Measurements from ENCODE around the gene ZNF84. TPM values are rescaled to one million over a fixed set of nuclear protein-coding genes. Genes with fewer than 3 reads are reported as not detected.

Gene ZNF84
- total and polyA plus RNA-seq, 9 of the 15 experiments (the other 6 are each of a cell fraction or from before 2014, with no cell fraction given) = 8.8 to 24.3 (median 12.1) TPM

DNA sequence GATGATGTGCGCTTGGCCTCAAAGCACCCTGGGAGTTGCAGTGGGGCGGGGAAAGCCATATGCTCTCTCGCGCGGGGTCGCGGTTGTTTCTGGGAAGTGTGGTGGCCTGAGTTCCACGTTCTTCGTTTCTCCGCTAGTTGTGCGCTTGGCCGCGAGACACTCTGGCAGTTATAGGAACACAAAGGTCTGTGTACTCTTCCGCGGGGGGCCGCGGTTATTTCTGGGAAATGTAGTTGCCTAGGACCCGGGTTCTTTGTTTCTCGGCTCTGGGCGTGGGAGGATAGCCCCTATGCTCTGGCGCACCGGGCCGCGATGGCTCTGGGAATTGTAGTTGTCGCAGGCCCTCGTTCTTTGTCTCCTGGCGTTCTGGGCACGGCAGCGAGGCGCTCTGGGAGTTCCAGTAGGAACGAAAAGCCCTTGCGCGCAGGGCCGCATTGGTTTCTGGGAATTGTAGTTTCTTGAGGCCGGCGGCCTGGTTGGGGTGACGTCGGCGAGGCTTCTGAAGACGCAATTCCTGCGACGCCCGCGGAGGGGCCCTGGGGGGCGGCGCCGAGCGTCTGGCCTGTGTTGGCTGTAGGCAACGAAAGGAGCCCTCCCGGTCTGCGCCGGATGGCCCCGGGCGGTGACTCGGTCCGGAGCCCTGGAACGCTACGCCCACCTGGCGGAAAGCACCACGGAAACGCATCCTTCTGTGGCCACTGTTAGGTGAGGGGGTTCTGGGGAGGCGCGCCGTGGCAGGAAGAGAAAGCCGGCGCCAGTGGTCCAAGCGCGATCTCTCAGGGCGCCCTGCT, 43.3 kb downstream of the ZNF84 start, which contains the start of gene ZNF140 (continued):
- TF ChIP-seq, protein P1, sequence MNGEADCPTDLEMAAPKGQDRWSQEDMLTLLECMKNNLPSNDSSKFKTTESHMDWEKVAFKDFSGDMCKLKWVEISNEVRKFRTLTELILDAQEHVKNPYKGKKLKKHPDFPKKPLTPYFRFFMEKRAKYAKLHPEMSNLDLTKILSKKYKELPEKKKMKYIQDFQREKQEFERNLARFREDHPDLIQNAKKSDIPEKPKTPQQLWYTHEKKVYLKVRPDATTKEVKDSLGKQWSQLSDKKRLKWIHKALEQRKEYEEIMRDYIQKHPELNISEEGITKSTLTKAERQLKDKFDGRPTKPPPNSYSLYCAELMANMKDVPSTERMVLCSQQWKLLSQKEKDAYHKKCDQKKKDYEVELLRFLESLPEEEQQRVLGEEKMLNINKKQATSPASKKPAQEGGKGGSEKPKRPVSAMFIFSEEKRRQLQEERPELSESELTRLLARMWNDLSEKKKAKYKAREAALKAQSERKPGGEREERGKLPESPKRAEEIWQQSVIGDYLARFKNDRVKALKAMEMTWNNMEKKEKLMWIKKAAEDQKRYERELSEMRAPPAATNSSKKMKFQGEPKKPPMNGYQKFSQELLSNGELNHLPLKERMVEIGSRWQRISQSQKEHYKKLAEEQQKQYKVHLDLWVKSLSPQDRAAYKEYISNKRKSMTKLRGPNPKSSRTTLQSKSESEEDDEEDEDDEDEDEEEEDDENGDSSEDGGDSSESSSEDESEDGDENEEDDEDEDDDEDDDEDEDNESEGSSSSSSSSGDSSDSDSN (IDR thresholded peaks at IDR 0.05; ENCODE audit: borderline replicate concordance in 1 of 2, low read depth in 2 of 2, low read length in 2 of 2) = peak; percentile 23 to 68; a peak in 1 of 4 replicates
- TF ChIP-seq MCM3 (IDR thresholded peaks at IDR 0.05) (no peak), BMI1 (IDR thresholded peaks at IDR 0.05; ENCODE audit: low read length) (no peak), SUPT5H (IDR thresholded peaks at IDR 0.05) (peak; percentile 71), SFPQ (IDR thresholded peaks at IDR 0.05; ENCODE audit: low read depth, low read length) (no peak), GMEB1 (CRISPR knock-in tag; IDR thresholded peaks at IDR 0.05) (peak; percentile 63), ZNF589 (CRISPR knock-in tag; IDR thresholded peaks at IDR 0.05; ENCODE audit: low read depth) (peak; percentile 80), SRSF1 (IDR thresholded peaks at IDR 0.05; ENCODE audit: low read depth, low read length) (0 out of 2 replicates have a peak, but pooled peaks have one; percentile 53), TCF3 (CRISPR knock-in tag; IDR thresholded peaks at IDR 0.05) (0 out of 2 replicates have a peak, but pooled peaks have one; percentile 4), KLF10 (CRISPR knock-in tag; IDR thresholded peaks at IDR 0.05) (no peak), MTA3 (IDR thresholded peaks at IDR 0.05; ENCODE audit: borderline replicate concordance) (peak; percentile 60; the same call in 1 of the 2 replicates), SP1 (CRISPR knock-in tag; IDR thresholded peaks at IDR 0.05) (peak; percentile 93), FIP1L1 (IDR thresholded peaks at IDR 0.05; ENCODE audit: low read depth, low read length, poor library complexity, severe bottlenecking) (peak; percentile 56), HNRNPK (IDR thresholded peaks at IDR 0.05; ENCODE audit: low read depth, low read length, poor library complexity, severe bottlenecking) (no peak), TBL1XR1 (IDR thresholded peaks at IDR 0.05; ENCODE audit: low read length in 2 of 2) (peak in 1 of 2 experiments; percentile 48; a peak in 2 of 4 replicates), C11orf30 (IDR thresholded peaks at IDR 0.05; ENCODE audit: low read depth) (peak; percentile 75), ZNF583 (CRISPR knock-in tag; IDR thresholded peaks at IDR 0.05) (no peak), KAT7 (CRISPR knock-in tag; IDR thresholded peaks at IDR 0.05; ENCODE audit: borderline replicate concordance) (peak; percentile 28; the same call in 1 of the 2 replicates), CHAMP1 (IDR thresholded peaks at IDR 0.05) (no peak), SOX6 (IDR thresholded peaks at IDR 0.05) (no peak)

Data from K562 (cell line).